H9 (cell line): Measurements from ENCODE around the gene DMD. TPM values are rescaled to one million over a fixed set of nuclear protein-coding genes. Genes with fewer than 3 reads are reported as not detected.
A peak's percentile ranks its signal among the peaks of the same experiment; 100 is the strongest.

Experiments
- DNase-seq: peaks from one replicate; pipeline ENCODE4 v3.0.0-alpha.2; 2017
- H2AFZ ChIP-seq: one replicate; pipeline ENCODE4 v1.6.1; 2013; ENCODE audit warnings: mild to moderate bottlenecking, low read length, control low read depth, moderate library complexity
- H2AK5ac ChIP-seq: 2 replicates; pipeline ENCODE4 v1.6.1; 2013; ENCODE audit warnings: low read length, control low read depth, mixed read lengths; ENCODE audit not compliant: insufficient read length
- H2BK120ac ChIP-seq: one replicate; pipeline ENCODE4 v1.6.1; 2013; ENCODE audit warnings: low read depth, mild to moderate bottlenecking, low read length, control low read depth, inconsistent platforms; ENCODE audit not compliant: poor library complexity, severe bottlenecking
- H2BK12ac ChIP-seq: 2 replicates; pipeline ENCODE4 v1.6.1; 2013; ENCODE audit warnings: low read length, control low read depth, mixed read lengths, low read depth; ENCODE audit not compliant: insufficient read length
- H2BK15ac ChIP-seq: 2 replicates; pipeline ENCODE4 v1.6.1; 2013; ENCODE audit warnings: low read depth, low read length, control low read depth
- H2BK20ac ChIP-seq: one replicate; pipeline ENCODE4 v1.6.1; 2013; ENCODE audit warnings: low read depth, mild to moderate bottlenecking, low read length, control low read depth, inconsistent platforms; ENCODE audit not compliant: poor library complexity, severe bottlenecking
- H2BK5ac ChIP-seq: 2 replicates; pipeline ENCODE4 v1.6.1; 2013; ENCODE audit warnings: low read length, control low read depth, mixed read lengths; ENCODE audit not compliant: insufficient read length
- H3K14ac ChIP-seq: 2 replicates; pipeline ENCODE4 v1.6.1; 2013; ENCODE audit warnings: low read length, control low read depth; ENCODE audit not compliant: insufficient read depth
- H3K18ac ChIP-seq: 2 replicates; pipeline ENCODE4 v1.6.1; 2013; ENCODE audit warnings: low read depth, mild to moderate bottlenecking, mixed read lengths, low read length, control low read depth; ENCODE audit not compliant: insufficient read length
- H3K23ac ChIP-seq: 2 replicates; pipeline ENCODE4 v1.6.1; 2013; ENCODE audit warnings: low read length, control low read depth, mixed read lengths, low read depth; ENCODE audit not compliant: insufficient read length
- H3K23me2 ChIP-seq: 2 replicates; pipeline ENCODE4 v1.6.1; 2013; ENCODE audit warnings: low read depth, mild to moderate bottlenecking, mixed read lengths, low read length, control low read depth; ENCODE audit not compliant: insufficient read length, poor library complexity, severe bottlenecking
- H3K27ac ChIP-seq: 2 replicates; pipeline ENCODE4 v1.5.1; 2013; ENCODE audit warnings: low read length, control low read depth, mixed read lengths, low read depth; ENCODE audit not compliant: insufficient read length
- H3K27me3 ChIP-seq: 2 replicates; pipeline ENCODE4 v1.6.1; 2013; ENCODE audit warnings: low read length, control low read depth, inconsistent platforms; ENCODE audit not compliant: insufficient read depth
- H3K4ac ChIP-seq: 2 replicates; pipeline ENCODE4 v1.6.1; 2013; ENCODE audit warnings: low read depth, mild to moderate bottlenecking, control low read depth, inconsistent platforms, low read length, moderate library complexity
- H3K4me1 ChIP-seq: 2 replicates; pipeline ENCODE4 v1.6.1; 2013; ENCODE audit warnings: low read length, control low read depth, inconsistent platforms; ENCODE audit not compliant: insufficient read depth
- H3K4me2 ChIP-seq: 2 replicates; pipeline ENCODE4 v1.6.1; 2013; ENCODE audit warnings: low read length, control low read depth, mixed read lengths; ENCODE audit not compliant: insufficient read length, insufficient read depth
- H3K56ac ChIP-seq: 2 replicates; pipeline ENCODE4 v1.6.1; 2013; ENCODE audit warnings: low read depth, mild to moderate bottlenecking, mixed read lengths, low read length, control low read depth; ENCODE audit not compliant: insufficient read length
- H3K79me1 ChIP-seq: 2 replicates; pipeline ENCODE4 v1.6.1; 2013; ENCODE audit warnings: low read depth, mild to moderate bottlenecking, moderate library complexity, low read length, control low read depth, inconsistent platforms; ENCODE audit not compliant: insufficient read depth, poor library complexity, severe bottlenecking
- H3K79me2 ChIP-seq: 2 replicates; pipeline ENCODE4 v1.6.1; 2013; ENCODE audit warnings: low read length, control low read depth, inconsistent platforms; ENCODE audit not compliant: insufficient read depth
- H3K9ac ChIP-seq: 2 replicates; pipeline ENCODE4 v1.6.1; 2013; ENCODE audit warnings: low read length, control low read depth, mixed read lengths; ENCODE audit not compliant: insufficient read length; ENCODE audit errors: extremely low read depth
- H3K9me3 ChIP-seq: one replicate; pipeline ENCODE4 v1.6.1; 2013; ENCODE audit warnings: low read depth, low read length, inconsistent platforms; ENCODE audit not compliant: control insufficient read depth
- H3T11ph ChIP-seq: one replicate; pipeline ENCODE4 v1.6.1; 2013; ENCODE audit warnings: mild to moderate bottlenecking, low read length, control low read depth, inconsistent platforms
- H4K20me1 ChIP-seq: one replicate; pipeline ENCODE4 v1.6.1; 2013; ENCODE audit not compliant: control insufficient read depth, insufficient read length, insufficient read depth
- H4K5ac ChIP-seq: 2 replicates; pipeline ENCODE4 v1.6.1; 2013; ENCODE audit warnings: low read depth, mild to moderate bottlenecking, mixed read lengths, low read length, control low read depth; ENCODE audit not compliant: insufficient read length
- H4K8ac ChIP-seq: replicated peaks from 2 replicates; pipeline ENCODE4 v1.6.1; 2013; ENCODE audit warnings: low read length, control low read depth, mixed read lengths, low read depth; ENCODE audit not compliant: insufficient read length
- H4K91ac ChIP-seq: 2 replicates; pipeline ENCODE4 v1.6.1; 2013; ENCODE audit warnings: low read depth, mild to moderate bottlenecking, moderate library complexity, mixed read lengths, low read length, control low read depth; ENCODE audit not compliant: insufficient read length
- H3K27ac Mint-ChIP-seq, 3 experiments: 2 replicates in 2 of 3; 3 replicates in 1 of 3; pipeline ENCODE4 v1.8.0; 2020 to 2021; ENCODE audit warnings: mixed read lengths in 3 of 3, mild to moderate bottlenecking in 1 of 3, moderate library complexity in 1 of 3
- H3K27me3 Mint-ChIP-seq: 2 replicates; pipeline ENCODE4 v1.8.0; 2021; ENCODE audit warnings: low read depth, mild to moderate bottlenecking, moderate library complexity, mixed read lengths
- H3K36me3 Mint-ChIP-seq, 3 experiments: 2 replicates in 2 of 3; 3 replicates in 1 of 3; pipeline ENCODE4 v1.8.0; 2020 to 2021; ENCODE audit warnings: low read depth in 3 of 3, mixed read lengths in 3 of 3; ENCODE audit not compliant: insufficient read depth in 1 of 3
- H3K4me1 Mint-ChIP-seq, 2 experiments: 2 replicates each; pipeline ENCODE4 v1.8.0; 2020; ENCODE audit warnings: mixed read lengths in 2 of 2
- H3K4me3 Mint-ChIP-seq, 2 experiments: 2 replicates in 1 of 2; 3 replicates in 1 of 2; pipeline ENCODE4 v1.8.0; 2020 to 2021; ENCODE audit warnings: mild to moderate bottlenecking in 2 of 2, mixed read lengths in 2 of 2, moderate library complexity in 1 of 2
- H3K9me3 Mint-ChIP-seq, 2 experiments: 2 replicates in 1 of 2; 3 replicates in 1 of 2; pipeline ENCODE4 v1.8.0; 2020; ENCODE audit warnings: mild to moderate bottlenecking in 2 of 2, mixed read lengths in 2 of 2, moderate library complexity in 1 of 2
- CTCF ChIP-seq: fragments of 200-600 bp; sonication (generic); conservative IDR thresholded peaks from 3 replicates; pipeline ENCODE4 v1.8.0; 2021; ENCODE audit warnings: antibody characterized with exemption, mild to moderate bottlenecking
- WGBS: extraction: QIAGEN DNeasy Blood & Tissue Kit; methylation state at CpG from one replicate; pipeline ENCODE4 v1.1.7; 2013; ENCODE audit warnings: missing lambda C conversion rate, low lambda C conversion rate, mixed read lengths; ENCODE audit not compliant: insufficient read length; ENCODE audit errors: extremely low coverage; 5-methylcytosine and 5-hydroxymethylcytosine counted together
- total RNA-seq: library from RNA; stranded (reverse); gene quantifications from 2 replicates; pipeline ENCODE4 v1.2.1, GENCODE V29; 2021

The DMD gene
- total RNA-seq, 1 experiment from 2014 or later, result 3.8 TPM

GRCh38 chrX:32483534-32484136, 727.7 kb downstream of the DMD start:
- Histone ChIP-seq H3K23ac (no peak overlapping the region), H2AK5ac (no peak overlapping the region), H2BK20ac (no peak overlapping the region), H3K14ac (no peak overlapping the region), H2BK5ac (no peak overlapping the region), H3K9ac (no peak overlapping the region), H3K27me3 (no peaks in the 10 kb centered on the region), H3K79me2 (no peaks in the 10 kb centered on the region), H2BK15ac (no peak overlapping the region), H3K27ac (no peak overlapping the region), H3K56ac (no peak overlapping the region), H4K20me1 (no peaks in the 10 kb centered on the region), H2AFZ (no peak overlapping the region), H3K4ac (no peak overlapping the region), H3K79me1 (no peaks in the 10 kb centered on the region), H3K4me1 (no peaks in the 10 kb centered on the region), H4K5ac (no peak overlapping the region), H2BK120ac (no peak overlapping the region), H4K8ac (no peak overlapping the region), H2BK12ac (no peak overlapping the region), H3T11ph (no peak overlapping the region), H3K23me2 (no peaks in the 10 kb centered on the region), H3K9me3 (no peaks in the 10 kb centered on the region), H3K18ac (no peak overlapping the region), H3K4me2 (no peak overlapping the region), H4K91ac (no peak overlapping the region)
- no peaks in the 10 kb centered on the region for H3K36me3 Mint-ChIP-seq
- no peak overlapping the region for H3K27ac Mint-ChIP-seq
- WGBS, result no CpG with 5 or more reads among the region's 3 CpGs
- H3K4me1 Mint-ChIP-seq, result no peaks in the 10 kb centered on the region
- TF ChIP-seq CTCF, result peak; percentile 68
- H3K27me3 Mint-ChIP-seq, result no peaks in the 10 kb centered on the region
- DNase-seq, result no peak
- H3K9me3 Mint-ChIP-seq, result peaks cover 3 to 21% of the 10 kb centered on the region in 2 experiments; a peak in 4 of 5 replicates
- no peak overlapping the region for H3K4me3 Mint-ChIP-seq
